ENCODE results near the gene ADAM15.

The ADAM15 gene

DNA sequence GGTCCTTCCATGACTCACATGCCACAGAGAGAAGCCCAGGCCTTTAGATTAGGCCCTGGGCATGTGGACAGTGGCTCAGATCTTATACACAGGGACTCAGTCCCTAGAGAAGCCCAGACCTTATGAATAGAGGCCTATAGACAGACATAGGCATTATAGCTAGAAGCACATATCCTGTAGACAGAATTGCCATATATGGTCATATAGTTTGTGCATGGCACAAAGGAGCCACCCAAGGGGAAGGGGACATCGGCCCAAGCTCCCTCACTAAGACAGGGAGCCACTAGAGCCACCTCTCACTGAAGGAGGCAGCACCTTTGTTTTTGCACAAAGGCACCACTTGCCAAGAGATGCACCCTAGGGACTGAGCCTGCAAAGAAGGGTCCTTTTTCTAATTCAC lies 25.3 kb downstream of the ADAM15 start:
- DNase-seq: no peak

DNA sequence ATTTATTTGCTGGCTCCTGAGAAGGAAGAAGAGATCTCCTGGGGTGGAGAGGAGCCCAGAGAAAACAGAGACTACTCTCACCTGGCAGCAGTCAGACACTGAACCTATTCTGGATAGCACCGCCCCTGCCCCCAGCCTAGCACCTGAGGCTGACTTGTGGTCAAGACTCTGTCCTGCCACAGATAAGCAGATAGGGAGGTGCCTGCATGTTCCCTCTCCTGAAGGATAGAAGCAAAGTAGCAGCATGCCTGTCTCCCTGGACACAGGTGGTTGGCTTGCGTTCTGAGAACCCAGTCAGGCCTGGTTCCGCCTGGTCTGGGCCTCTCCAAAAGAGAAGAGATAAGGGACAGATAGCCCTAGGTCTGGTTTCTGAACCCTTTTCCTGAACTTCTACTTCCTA lies 26.2 kb downstream of the ADAM15 start:
- DNase-seq: no peak

DNA sequence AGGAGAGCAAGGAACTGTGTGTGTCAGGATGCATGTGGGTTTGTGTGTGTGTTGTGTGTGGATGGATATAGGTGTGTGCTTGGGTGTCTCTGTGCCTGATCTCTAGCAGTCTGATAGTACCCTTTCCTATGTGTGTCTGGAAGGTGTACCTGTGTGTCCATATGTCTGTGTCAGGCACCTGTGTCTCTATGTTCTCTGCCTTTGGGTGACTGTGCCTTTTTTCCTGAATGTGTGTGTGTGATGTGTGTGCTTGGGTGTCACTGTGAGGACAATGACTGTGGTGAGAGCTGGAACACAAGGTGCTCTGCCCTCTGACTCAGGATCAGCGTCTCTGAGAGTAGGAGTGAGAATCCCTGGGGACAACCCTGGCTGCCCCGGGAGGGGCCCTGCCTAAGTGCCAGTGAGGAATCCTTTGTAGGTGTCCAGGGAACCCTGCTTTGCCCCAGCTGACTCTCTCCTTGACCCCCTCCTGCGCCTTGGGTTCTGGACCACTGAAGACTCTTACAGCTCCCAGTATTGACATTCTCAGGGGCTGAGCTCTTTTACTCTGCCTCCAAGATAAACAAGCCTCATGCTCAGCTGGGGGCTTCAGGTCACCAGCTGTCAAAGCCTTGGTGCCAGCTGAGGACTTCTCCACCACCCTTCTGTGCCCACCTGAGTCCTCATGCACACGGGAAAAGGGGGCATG lies 26.8 kb downstream of the ADAM15 start:
- no peak for DNase-seq

DNA sequence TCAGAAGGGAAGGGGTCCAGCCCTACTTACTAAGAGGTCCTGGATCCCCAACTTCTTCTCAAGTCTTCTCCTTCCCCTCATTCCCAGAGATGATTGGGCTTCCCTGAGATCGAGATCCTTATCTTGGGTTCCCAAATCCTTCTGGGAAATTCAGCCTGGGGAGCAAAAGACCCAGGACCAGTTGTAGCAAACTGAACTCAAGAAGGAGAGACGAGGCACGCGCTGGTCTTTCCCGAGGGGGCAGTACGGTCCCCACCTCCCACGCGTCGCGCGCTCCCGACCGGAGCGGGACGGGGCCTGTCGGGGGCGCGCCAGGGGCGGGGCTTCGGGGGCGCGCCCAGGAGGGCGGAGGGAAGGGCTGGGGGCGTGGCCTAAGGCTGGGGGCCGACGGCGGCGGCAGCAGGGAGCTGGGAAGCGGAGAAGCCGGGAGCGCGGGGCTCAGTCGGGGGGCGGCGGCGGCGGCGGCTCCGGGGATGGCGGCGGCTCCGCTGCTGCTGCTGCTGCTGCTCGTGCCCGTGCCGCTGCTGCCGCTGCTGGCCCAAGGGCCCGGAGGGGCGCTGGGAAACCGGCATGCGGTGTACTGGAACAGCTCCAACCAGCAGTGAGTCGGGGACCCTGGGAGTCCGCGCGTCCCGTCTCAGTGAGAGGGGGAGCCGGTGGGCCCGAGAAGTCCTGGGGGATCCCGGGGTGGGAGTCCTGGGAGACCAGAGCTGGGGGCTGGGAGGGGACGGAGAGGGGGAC lies 27.5 kb downstream of the ADAM15 start, which contains the start of gene EFNA3:
Gene EFNA3, plus strand, starts transcription at position 369 of the 741 bp plus-strand sequence. Its CDS starts 105 bp downstream, at position 474.
- DNase-seq: no peak

DNA sequence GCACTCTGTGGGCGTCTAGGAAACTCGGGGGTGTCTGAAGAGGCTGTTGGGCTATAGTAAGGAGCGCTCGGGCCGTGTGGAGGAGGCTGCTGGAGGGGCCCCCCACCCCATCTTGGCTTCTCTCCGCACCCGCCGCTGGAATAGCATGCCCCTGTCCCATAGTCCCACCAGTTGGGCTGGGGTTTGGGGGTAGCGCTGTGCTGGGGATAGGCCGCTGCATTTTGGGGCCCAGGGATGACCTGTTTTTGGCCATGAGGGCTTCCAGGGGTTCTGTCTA lies 28.0 kb downstream of the ADAM15 start:
- DNase-seq: no peak

DNA sequence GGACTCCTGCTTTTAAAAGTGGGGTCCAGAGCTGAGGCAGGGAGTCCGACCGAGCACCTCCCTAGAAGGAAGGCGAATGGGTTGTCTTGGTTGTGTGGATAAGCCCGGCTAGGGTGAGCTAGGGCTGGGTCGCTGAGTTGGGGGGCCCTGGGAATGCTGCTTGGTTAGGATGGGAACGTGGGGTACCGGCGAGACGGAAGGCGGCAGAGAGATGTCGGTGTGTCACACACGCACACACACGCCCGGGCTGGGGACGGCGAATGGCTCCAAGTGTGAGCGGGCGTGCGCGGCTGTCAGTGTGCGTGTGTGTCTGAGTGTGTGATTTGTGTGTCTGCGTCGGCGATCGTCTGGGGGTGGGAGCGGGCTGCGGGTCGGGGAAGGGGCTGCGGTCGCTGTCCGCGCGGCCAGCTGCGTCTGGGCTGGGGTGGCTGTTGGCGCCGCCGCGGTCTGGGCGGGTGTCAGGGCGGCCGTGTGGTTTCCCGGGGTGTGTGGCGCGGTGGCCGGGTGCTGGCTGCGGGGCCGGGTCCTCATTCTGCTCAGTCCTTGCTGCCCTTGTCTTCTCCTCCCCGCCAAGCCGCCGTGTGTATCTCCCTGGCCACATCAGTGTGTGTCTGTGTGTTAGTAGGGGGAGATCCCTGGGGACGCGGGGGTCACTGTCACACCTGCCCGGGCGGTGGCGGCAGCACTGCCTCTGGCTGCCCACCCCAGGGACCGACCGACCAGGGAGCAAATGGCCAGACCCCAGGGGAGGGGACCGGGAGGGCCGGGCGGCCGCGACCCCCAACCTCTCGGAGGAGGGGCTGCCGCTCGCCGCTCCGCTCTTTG lies 28.6 kb downstream of the ADAM15 start:
- no peak for DNase-seq

DNA sequence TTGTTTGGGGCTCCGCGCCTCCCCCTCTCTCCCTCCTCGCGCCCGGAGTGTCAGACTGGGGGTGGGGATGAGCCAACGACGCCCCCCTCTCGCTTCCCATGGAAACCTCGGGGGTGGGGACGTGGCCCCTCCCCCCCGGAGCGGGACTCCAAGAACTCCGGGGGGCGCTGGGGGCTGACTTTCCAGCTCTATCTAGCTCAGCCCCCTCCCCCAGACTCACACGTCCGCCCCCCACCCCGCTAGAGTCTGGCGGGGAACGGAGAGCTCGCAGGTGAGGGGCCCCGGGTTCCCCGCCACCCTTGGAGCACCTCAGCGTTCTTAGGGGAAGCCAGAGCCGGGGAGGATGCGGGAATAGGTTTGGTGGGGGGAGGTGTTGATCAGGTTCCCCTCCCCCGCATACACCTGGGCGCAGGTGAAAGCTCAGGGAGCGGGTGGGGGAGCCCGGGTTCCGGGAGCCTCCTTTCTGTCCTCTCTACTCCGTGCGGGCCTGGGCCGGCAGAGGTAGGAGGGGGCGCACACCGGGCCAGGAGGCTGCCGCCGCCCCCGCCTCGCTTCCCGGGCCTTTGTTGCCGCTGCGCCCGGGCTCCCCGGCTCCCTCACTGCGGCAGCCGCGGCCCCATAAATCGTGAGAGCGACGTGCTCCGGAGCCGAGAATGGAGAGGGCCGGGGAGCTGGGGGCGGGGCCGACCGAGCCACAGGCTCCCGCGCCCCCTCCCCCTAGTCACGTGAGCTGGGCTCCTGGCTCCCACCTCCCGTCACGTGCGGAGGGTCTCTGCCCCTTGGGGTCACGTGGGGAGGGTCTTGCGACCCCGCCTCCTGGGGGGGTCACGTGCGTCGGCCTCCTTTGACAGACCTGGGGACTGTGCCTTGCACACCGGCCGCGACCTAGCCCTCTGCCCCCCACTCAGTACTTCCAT lies 29.5 kb downstream of the ADAM15 start:
- DNase-seq: no peak

DNA sequence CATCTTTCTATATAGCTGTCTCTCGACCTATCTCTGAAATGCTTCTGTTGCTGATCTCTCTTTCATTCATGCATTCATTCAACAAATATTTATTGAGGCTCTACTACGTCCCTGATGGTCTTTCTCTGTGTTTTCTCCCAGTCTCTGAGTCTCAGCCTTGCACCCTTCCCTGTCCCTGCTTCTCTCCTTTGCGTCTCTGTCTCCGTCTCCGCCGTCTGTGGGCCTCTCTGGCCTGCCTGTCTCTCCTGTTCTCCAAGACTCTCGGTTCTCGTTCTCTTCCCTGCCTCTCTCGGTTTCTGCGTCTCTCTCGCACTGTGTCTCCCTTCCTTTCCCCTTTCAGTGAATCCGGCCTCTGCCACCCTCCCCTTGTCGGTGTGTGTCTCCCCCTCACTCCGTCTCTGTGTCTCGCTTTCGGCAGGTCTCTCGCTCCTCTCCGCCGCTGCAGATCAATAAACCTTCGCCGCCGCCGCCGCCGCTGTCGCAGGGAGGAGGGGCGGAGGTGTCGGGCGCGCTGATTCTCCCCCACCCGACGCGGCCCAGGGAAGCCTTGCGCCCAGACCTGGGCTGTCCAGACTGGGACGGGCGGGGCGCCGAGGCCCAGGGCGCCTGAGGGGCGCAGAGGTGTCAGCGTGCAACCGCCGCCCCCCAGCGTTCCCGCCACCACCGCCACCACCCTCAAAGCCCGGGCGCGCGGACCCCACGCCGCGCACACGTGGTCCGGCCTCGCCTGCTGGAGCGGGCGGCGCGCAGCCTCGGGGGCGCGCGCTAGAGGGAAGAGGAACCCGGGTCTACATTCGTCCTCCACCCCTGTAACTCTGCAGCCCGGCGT lies 30.6 kb downstream of the ADAM15 start:
- DNase-seq: no peak

DNA sequence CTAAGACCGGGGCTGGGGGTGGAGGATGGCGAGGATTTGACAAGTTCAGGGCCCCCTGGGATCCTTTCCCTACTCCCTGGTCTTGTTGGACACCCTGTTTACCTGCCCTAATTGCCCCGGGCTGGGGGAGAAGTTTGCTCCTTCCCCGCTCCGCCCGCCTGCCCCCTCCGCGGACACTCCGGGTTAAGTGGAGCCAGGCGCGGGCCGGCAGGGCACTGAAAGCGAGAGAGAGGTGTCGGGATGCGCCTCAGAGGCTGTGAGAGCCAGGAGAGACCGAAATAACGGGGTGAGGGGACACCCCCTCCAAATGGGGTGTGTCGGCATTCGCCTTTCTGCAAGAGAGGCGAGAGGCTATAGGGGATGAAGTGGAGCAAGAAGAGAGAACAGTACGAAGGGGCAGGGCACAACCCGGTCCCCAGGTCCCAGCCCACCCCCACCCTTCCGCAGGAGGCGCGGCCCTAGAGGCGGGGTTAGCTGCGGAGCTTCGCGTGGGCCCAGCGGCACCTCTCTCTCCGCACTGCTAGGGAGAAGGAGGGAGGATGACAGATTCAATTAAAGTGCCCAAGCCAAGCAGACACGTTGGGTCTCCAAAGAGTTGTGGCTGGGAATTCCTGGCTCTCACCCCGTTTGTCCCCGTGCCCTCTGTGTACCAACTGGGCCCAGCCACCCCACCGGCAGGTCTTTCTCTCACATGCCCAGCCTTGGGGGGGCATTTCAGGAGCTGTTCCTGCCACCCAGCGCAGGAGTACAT lies 31.4 kb downstream of the ADAM15 start:
- no peak for DNase-seq

DNA sequence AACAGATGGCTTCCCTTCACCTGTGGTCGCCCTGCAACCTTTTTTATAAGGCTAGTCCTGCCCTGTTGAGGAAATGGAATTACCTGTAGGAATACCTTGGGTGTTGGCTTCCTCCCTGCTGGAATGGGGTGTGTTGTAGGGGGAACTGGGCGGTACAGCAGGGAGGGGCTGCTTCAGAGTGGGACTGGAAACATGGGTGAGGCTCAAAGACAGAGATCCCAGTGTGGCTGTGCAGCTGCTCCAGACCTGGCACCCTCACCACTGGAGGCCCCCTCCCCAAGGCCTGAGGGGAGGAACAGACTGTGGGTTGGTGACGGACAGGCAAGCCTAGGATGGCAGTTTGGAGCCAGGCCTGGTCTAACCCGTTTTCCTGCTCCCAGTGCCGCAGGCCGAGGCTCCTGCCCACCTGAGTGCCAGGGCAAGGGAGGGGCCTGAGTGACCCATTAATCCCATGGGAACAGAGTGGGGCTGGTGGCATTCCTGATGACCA lies 32.0 kb downstream of the ADAM15 start:
- DNase-seq: no peak

DNA sequence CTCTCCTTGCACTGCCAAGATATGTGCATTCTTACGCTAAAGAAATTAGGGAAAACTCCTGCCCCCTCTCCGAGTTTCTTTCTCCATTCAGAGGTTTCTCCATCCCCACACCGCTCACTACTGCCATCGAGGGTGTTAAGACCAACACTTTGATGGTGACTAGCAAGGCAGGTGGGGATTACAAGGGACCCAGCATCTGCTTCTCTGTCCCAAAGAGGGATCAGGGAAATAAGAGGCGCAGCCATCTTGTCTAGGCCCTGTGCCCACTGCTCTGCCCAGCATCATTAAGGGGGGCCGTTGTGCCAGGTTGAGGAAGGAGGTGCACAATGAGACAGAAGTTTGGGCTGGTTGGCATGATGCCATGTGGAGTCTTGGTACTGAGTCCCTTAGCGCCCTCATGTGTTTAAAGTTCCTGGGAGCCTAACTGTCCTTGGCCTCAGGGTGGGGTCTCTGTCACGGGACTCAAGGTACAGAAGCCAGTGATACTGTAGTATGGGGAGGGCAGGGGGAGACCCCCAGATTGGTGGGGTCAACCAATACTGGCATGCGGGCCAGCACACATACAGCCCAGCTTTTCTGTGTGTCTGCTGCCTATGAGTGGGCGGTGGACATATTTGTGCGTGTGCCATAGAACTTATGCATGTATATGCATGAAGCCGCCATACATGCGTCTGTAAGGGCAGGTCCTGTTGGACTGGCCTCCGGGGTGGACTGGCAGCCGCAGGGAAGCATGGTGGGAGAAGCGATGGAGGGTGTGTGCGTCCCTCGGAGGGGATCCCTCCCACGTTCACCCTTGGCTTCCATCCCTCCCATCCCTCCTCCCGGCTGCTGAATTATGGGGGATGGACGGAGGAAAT lies 33.0 kb downstream of the ADAM15 start:
- DNase-seq: no peak

DNA sequence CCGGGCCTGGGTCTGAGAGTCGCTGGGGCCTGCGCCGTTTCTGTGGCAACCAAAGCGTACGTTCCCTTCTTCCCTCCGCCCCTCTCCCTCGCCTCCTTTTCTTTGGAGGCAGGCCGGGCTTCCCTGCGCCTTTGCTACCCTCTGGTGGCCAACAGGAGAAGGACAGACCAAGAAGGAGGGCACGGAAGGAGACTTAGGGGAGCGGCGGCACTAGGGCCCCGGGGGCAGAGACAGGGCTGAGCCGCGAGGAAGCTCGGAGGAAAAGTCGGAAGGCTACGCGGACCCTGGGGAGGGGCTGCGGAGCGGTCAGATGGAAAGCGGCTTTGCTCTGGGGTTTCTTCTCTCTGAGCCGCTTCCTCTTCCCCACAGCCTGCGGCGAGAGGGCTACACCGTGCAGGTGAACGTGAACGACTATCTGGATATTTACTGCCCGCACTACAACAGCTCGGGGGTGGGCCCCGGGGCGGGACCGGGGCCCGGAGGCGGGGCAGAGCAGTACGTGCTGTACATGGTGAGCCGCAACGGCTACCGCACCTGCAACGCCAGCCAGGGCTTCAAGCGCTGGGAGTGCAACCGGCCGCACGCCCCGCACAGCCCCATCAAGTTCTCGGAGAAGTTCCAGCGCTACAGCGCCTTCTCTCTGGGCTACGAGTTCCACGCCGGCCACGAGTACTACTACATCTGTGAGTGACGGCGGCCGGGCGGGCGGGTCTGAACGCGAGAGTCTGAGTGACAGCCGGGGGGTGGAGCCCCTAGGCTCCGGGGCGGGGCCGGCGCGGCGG lies 33.8 kb downstream of the ADAM15 start:
- DNase-seq: peak; percentile 86

DNA sequence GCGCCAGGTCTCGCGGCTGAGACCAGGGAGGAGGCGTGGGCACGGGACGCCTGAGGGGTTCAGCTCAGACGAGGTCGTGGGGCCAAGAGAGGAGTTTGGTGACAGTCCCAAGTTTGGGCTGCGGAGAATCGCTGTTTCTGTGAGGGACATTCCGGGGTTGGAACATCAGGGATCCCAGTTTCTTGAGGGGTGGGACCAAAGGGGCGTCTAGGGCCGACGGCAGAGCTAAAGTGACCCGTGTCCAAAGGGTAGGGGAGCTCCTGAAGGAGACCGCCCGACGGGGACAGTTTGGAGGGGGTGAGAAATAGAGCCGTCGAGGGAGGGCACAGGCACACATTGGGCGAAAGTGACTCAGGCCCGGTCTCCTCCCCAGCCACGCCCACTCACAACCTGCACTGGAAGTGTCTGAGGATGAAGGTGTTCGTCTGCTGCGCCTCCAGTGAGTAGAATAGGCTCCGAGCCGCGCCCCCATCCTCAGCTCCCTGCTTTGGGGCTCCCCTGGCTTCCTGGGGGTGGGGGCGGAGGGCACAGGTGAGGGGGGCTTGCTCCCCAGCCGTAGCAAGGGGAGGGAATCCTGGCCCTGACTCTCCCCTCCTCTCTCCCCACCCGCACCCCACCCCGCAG lies 34.5 kb downstream of the ADAM15 start:
- DNase-seq: no peak

DNA sequence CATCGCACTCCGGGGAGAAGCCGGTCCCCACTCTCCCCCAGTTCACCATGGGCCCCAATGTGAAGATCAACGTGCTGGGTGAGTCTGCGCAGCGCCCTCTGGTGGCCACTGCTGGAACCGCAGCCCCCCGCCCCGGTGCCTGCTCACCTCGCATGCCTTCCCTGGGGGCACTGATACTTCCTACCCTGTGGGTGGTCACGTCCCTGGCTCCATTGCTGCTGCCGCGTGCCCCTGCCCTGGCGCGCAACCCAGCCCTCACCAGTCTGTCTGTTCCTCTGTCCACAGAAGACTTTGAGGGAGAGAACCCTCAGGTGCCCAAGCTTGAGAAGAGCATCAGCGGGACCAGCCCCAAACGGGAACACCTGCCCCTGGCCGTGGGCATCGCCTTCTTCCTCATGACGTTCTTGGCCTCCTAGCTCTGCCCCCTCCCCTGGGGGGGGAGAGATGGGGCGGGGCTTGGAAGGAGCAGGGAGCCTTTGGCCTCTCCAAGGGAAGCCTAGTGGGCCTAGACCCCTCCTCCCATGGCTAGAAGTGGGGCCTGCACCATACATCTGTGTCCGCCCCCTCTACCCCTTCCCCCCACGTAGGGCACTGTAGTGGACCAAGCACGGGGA lies 35.1 kb downstream of the ADAM15 start:
- no peak for DNase-seq

DNA sequence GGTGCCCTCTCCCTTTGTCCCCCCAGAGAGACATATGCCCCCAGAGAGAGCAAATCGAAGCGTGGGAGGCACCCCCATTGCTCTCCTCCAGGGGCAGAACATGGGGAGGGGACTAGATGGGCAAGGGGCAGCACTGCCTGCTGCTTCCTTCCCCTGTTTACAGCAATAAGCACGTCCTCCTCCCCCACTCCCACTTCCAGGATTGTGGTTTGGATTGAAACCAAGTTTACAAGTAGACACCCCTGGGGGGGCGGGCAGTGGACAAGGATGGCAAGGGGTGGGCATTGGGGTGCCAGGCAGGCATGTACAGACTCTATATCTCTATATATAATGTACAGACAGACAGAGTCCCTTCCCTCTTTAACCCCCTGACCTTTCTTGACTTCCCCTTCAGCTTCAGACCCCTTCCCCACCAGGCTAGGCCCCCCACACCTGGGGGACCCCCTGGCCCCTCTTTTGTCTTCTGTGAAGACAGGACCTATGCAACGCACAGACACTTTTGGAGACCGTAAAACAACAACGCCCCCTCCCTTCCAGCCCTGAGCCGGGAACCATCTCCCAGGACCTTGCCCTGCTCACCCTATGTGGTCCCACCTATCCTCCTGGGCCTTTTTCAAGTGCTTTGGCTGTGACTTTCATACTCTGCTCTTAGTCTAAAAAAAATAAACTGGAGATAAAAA lies 35.9 kb downstream of the ADAM15 start:
- no peak for DNase-seq

DNA sequence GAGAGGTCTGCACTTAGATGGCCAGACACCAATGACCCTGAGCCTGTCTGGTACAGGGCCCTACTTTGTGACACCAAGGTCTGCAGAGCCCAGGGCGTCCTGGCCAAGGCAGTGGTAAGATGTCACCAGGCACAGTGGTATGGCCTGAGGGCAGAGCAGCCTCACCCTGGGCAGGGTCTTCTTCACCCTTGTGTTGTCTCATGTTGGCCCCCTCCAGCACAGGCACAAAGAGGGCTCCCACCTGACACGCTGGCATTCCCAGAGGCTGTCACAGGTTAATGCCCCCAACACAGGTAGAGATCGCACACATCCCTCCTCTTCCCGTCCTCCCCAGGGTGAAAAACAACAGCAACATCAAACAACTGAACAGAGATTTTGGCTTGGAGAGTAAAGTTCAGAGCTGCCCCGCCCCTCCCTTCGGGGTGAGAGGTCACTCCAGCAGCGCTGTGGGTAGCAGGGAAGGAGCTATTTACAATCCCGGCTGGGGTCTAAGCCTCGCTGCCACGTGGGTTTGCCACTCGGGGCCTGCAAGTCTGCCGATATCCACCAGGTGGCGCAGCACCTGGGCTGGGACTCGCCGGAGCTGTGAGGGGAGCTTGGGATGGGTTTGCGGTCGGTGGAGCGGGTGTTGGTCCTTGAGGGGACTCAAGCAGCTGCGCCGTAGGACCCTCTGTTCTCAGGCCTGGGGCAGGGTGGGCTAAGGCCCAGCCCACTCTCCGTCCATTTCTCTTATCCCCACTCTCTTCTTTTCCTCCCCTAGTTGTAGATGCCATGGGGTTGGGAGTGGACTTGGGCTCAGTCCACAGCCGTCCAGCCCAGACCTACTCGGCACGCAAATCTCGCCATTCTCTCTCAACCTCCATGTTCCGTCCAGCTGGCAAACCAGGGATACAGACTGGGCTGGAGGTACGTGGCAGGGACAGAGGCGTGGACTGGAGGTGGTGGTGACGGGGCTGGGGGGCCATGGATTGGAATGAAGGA lies 40.2 kb downstream of the ADAM15 start:
- peak; percentile 26 for DNase-seq
